Measurements from ENCODE around the gene PML.
"Not testable (repeated sequence)": the region's sequence is repeated elsewhere in the genome, so short reads cannot be mapped to it uniquely, and the experiment has no call there.

PML gene

GRCh38 chr15:73957276-73957675 lies 37.2 kb upstream of the PML start:
- no peak for DNase-seq (ENCODE audit: low read depth in 2 of 2, low spot score in 1 of 2)

DNA sequence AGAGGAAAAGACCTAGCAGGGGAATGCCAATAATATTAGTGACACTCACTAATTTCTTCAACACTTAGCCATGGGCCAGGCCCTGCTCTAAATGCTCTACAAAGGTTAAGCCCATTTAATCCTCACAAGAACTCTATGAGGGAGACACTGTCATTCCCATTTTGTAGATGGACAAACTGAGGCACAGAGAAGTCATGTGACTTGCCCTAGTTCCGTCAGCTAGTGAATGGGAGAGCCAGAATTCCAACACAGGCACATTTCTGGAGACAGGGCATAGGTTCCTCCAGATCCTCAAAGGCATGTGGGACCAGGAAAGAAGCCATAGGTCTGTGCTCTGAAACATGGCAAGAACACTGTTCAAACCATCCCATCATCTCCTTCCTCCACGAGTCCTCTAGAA lies 36.7 kb upstream of the PML start:
- no peak for DNase-seq (ENCODE audit: low read depth in 2 of 2, low spot score in 1 of 2)

GRCh38 chr15:73959012-73959581 lies 35.4 kb upstream of the PML start:
- no peak for DNase-seq (ENCODE audit: low read depth in 2 of 2, low spot score in 1 of 2)

- DNase-seq (ENCODE audit: low read depth in 2 of 2, low spot score in 1 of 2): no peak
These were observed 34.7 kb upstream of the PML start for GRCh38 chr15:73959801-73960200.

DNA sequence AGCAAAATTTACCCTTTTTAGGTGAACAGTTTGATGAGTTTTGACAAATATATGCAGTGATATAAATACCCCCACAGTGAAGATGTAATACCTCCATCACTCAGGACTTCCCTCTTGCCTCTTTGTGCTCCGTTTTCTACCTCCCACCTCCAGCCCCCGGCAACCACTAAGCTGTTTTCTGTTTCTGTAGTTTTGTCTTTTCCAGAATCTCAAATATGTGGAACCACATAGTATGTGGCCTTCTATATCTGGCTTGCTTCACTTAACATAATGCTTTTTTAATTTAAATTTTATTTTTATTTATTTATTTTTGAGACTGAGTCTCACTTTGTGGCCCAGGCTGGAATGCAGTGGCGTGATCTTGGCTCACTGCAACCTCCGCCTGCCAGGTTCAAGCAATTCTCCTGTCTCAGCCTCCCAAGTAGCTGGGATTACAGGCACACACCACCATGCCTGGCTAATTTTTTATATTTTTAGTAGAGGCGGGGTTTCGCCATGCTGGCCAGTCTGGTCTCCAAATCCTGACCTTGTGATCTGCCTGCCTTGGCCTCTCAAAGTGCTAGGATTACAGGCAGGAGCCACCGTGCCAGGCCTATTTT lies 33.9 kb upstream of the PML start:
- not testable (repeated sequence) for DNase-seq (ENCODE audit: low read depth in 2 of 2, low spot score in 1 of 2)

- DNase-seq (ENCODE audit: low read depth in 2 of 2, low spot score in 1 of 2): no peak
These were observed 32.1 kb upstream of the PML start for GRCh38 chr15:73962433-73962832.

DNA sequence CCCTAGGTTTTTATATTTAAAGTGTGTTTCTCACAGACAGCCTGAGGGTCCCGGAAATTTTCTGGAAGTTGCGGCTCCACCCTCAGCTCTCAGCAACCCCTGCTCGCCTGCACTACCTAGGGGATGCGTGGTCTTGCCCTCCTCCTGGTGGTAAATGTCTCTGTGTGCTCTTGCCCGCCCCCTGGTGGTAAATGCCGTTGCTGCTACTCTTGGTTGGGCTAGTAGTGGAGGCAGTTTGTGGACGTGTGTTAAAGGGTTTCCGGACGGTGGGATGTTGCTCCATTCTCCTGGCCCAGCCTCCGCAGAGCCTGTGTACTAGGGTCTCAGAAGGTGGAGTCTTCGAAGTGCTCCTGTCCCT lies 29.8 kb upstream of the PML start:
- peak; percentile 74 to 87 for DNase-seq (ENCODE audit: low read depth in 2 of 2, low spot score in 1 of 2)

DNA sequence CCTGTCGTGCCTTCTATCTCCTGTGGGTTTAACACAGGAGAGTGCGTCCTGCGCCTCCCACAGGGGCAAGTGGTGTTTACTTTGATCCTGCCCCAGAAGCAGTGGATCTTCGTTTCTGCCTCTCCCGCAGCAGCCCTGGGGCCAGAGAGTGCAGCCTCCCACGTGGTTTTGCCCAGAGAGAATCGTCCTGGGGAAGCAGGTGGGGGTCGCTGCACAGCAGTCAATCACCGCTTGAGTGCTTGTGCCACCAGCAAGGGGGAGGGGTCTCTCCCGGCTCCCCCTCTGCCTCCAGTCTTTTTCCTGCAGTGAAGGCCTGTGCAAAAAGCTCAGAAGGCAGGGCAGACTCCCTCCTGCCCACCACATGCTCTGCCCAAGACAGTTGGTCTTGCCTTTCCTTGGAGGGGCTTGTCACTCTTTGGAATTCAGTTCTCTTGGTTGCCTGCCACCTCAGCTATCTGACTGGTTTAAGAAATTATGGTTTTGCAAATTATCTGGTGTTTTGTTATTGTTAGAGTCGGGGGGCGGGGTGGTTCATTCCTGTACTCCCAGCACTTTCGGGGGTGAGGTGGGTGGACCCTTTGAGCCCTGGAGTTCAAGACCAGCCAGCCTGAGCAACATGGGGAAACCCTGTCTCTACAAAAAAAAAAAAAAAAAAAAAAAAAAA lies 29.3 kb upstream of the PML start:
- no peak for DNase-seq (ENCODE audit: low read depth in 2 of 2, low spot score in 1 of 2)

DNA sequence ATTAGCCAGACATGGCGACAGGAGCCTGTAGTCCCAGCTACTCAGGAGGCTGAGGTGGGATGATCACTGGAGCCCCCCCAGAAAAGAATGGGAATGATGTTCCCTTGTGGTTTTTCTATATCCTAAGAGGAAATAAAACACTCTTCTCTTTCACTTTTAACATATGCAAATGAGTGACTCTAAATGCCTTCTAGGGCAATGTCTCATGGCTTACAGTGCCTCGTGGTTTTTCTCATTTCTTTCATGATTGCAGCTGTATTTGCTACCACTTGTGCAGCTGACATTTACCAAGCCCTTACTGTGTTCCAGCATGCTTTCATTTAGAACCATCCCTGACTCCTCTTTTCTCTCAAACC lies 28.8 kb upstream of the PML start:
- no peak for DNase-seq (ENCODE audit: low read depth in 2 of 2, low spot score in 1 of 2)

DNA sequence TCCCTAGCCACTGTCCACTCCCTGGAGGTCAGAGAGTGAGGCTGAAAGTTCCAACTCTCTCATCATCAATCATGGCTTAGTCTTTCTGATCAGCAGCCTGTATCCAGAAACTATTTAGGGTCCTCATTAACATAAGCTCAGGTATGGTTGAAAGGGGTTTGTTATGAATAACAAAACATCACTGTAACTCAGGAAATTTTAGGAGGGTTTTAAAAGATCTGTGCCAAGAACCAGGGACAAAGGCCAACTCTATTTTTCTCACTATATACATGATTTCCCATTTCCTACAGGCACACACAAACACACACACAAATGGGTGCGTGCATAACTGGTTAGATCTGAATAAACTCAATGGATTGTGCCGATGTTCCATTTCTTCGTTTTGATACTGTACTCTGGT lies 26.1 kb upstream of the PML start:
- DNase-seq (ENCODE audit: low read depth in 2 of 2, low spot score in 1 of 2): no peak

DNA sequence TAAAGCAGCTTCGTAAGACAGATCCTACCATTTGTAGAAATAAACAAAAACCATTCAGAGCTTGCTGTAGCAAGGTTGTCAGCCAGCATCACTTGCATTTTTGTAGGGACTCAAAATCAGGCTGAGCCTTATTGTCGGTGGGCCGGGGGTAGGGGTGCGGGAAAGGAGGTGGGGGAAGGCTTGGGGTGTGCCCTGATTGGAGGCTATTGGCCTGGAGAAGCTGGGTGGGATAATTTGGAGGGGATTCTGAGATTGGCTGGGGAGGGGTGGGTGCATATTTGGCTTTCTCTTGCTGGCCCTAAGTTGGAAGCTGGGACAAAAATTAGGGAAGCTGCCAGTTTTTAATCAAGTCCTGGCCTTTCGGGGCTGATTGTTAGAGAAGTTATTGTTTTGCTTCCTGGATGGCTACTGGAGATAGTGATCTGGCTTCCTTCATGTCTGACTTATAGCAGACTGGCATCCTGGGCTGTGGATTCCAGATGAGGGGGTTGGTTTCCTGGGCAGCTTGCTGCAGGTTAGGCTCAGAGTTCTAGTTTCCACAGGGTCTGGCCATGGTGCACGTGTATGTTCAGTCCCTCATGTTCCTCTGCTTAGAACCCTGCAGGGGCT lies 25.3 kb upstream of the PML start:
- no peak for DNase-seq (ENCODE audit: low read depth in 2 of 2, low spot score in 1 of 2)

GRCh38 chr15:73972984-73973682 lies 21.4 kb upstream of the PML start:
- peak in 1 of 2 donors; percentile 58 for DNase-seq (ENCODE audit: low read depth in 2 of 2, low spot score in 1 of 2)

DNA sequence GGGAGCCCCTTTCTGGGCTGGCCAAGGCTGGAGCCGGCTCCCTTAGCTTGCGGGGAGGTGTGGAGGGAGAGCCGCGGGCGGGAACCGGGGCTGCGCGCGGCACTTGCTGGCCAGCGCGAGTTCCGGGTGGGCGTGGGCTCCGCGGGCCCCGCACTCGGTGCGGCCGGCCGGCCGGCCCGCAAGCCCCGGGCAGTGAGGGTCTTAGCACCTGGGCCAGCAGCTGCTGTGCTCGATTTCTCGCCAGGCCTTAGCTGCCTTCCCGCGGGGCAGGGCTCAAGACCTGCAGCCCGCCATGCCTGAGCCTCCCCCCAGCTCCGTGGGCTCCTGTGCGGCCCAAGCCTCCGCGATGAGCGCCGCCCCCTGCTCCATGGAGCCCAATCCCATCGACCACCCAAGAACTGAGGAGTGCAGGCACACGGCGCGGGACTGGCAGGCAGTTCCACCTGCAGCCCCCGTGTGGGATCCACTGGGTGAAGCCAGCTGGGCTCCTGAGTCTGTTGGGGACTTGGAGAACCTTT lies 20.8 kb upstream of the PML start:
- DNase-seq (ENCODE audit: low read depth in 2 of 2, low spot score in 1 of 2): not testable (repeated sequence)

DNA sequence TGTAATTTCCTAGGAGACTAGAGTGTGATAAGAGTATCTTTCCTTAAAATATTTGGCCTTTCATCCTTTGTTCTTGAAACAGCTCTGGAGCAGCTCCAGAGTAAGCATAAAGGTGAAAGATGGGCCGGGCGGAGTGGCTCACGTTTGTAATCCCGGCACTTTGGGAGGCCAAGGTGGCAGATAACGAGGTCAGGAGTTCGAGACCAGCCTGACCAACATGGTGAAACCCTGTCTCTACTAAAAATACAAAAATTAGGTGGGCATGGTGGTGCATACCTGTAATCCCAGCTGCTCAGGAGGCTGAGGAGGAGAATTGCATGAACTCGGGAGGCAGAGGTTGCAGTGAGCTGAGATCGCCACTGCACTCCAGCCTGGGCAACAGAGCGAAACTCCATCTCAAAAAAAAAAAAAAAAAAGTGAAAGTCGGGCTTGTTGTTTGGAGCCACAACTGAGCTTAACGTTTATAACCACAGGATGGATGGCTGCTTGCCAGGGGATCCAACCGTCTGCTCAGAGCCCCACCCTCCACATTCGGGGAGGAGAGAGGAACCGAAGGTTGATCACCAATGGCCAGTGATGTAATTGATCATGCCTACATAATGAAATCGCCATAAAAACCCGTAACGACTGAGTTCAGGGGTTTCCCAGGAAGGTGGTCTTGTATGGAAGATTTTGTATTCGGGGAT lies 18.9 kb upstream of the PML start:
- DNase-seq (ENCODE audit: low read depth in 2 of 2, low spot score in 1 of 2): not testable (repeated sequence)

GRCh38 chr15:73978896-73979295 lies 15.6 kb upstream of the PML start:
- DNase-seq (ENCODE audit: low read depth in 2 of 2, low spot score in 1 of 2): no peak

DNA sequence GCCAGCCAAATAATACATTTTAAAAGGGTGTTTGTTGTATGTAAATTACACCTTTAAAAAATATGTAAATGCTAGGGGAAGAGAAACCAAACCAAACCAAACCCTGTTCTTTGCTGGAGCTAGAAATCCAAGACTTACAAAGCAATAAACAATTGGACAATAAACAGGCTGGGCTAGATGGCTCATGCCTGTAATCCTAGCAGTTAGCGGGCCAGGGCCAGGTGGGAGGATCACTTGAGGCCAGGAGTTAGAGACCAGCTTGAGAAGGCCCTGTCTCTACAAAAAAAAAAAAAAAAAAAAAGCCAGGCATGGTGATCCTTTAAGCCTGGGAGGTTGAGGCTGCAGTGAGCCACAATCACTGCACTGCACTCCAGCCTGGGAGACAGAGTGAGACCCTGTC lies 14.9 kb upstream of the PML start:
- no peak for DNase-seq (ENCODE audit: low read depth in 2 of 2, low spot score in 1 of 2)

GRCh38 chr15:73981761-73982221 lies 12.7 kb upstream of the PML start:
- no peak for DNase-seq (ENCODE audit: low read depth in 2 of 2, low spot score in 1 of 2)

GRCh38 chr15:73982222-73982962 lies 12.1 kb upstream of the PML start:
- no peak for DNase-seq (ENCODE audit: low read depth in 2 of 2, low spot score in 1 of 2)

GRCh38 chr15:73983211-73983727 lies 11.2 kb upstream of the PML start:
- DNase-seq (ENCODE audit: low read depth in 2 of 2, low spot score in 1 of 2): no peak

- no peak for DNase-seq (ENCODE audit: low read depth in 2 of 2, low spot score in 1 of 2)
These were observed 10.7 kb upstream of the PML start for GRCh38 chr15:73983773-73984172.

Data from stimulated activated CD8-positive, alpha-beta memory T cell treated with anti-CD3 and anti-CD28 coated beads, Interleukin-4, amount 100 ng/mL, for 1 hour (primary cell).